ENCODE results near the gene KLHL29.
A peak's percentile ranks its signal among the peaks of the same experiment; 100 is the strongest.

KLHL29 gene

GRCh38 chr2:23351388-23352141, 33.4 kb upstream of the KLHL29 start:
- Histone ChIP-seq H3K4me3 (ENCODE audit: low read length in 2 of 2) (no peak overlapping the region), H3K36me3 (ENCODE audit: control insufficient read depth in 2 of 2, insufficient read depth in 2 of 2, low read length in 2 of 2) (no peaks in the 10 kb centered on the region), H3K4me1 (ENCODE audit: control insufficient read depth in 2 of 2, insufficient read depth in 2 of 2, low read length in 2 of 2) (no peaks in the 10 kb centered on the region), H3K27ac (ENCODE audit: low read depth in 2 of 2, low read length in 2 of 2) (no peak overlapping the region), H3K27me3 (ENCODE audit: control insufficient read depth in 2 of 2, insufficient read depth in 2 of 2, low read length in 2 of 2) (no peaks in the 10 kb centered on the region), H3K9me3 (ENCODE audit: control insufficient read depth in 2 of 2, low read length in 2 of 2) (no peaks in the 10 kb centered on the region), H3K9ac (ENCODE audit: low read depth in 1 of 2, low read length in 2 of 2) (peak overlapping the region in 1 of 2 donors; percentile 24)

- H3K27ac ChIP-seq (ENCODE audit: low read depth in 2 of 2, low read length in 2 of 2) = no peak overlapping the region
- H3K36me3 ChIP-seq (ENCODE audit: control insufficient read depth in 2 of 2, insufficient read depth in 2 of 2, low read length in 2 of 2) = no peaks in the 10 kb centered on the region
- no peaks in the 10 kb centered on the region for H3K4me1 ChIP-seq (ENCODE audit: control insufficient read depth in 2 of 2, insufficient read depth in 2 of 2, low read length in 2 of 2)
- no peaks in the 10 kb centered on the region for H3K27me3 ChIP-seq (ENCODE audit: control insufficient read depth in 2 of 2, insufficient read depth in 2 of 2, low read length in 2 of 2)
- H3K9me3 ChIP-seq (ENCODE audit: control insufficient read depth in 2 of 2, low read length in 2 of 2) = no peaks in the 10 kb centered on the region
- H3K4me3 ChIP-seq (ENCODE audit: low read length in 2 of 2) = no peak overlapping the region
- no peak overlapping the region for H3K9ac ChIP-seq (ENCODE audit: low read depth in 1 of 2, low read length in 2 of 2)
Measured at GRCh38 chr2:23354554-23354953, 30.4 kb upstream of the KLHL29 start.

GRCh38 chr2:23355001-23355400, 30.0 kb upstream of the KLHL29 start:
- H3K4me1 ChIP-seq (ENCODE audit: control insufficient read depth in 2 of 2, insufficient read depth in 2 of 2, low read length in 2 of 2) = no peaks in the 10 kb centered on the region
- no peaks in the 10 kb centered on the region for H3K27me3 ChIP-seq (ENCODE audit: control insufficient read depth in 2 of 2, insufficient read depth in 2 of 2, low read length in 2 of 2)
- no peaks in the 10 kb centered on the region for H3K9me3 ChIP-seq (ENCODE audit: control insufficient read depth in 2 of 2, low read length in 2 of 2)
- no peak overlapping the region for H3K27ac ChIP-seq (ENCODE audit: low read depth in 2 of 2, low read length in 2 of 2)
- no peak overlapping the region for H3K4me3 ChIP-seq (ENCODE audit: low read length in 2 of 2)
- H3K9ac ChIP-seq (ENCODE audit: low read depth in 1 of 2, low read length in 2 of 2) = no peak overlapping the region
- H3K36me3 ChIP-seq (ENCODE audit: control insufficient read depth in 2 of 2, insufficient read depth in 2 of 2, low read length in 2 of 2) = no peaks in the 10 kb centered on the region

GRCh38 chr2:23356711-23357110, 28.3 kb upstream of the KLHL29 start:
- no peak overlapping the region for H3K27ac ChIP-seq (ENCODE audit: low read depth in 2 of 2, low read length in 2 of 2)
- no peaks in the 10 kb centered on the region for H3K36me3 ChIP-seq (ENCODE audit: control insufficient read depth in 2 of 2, insufficient read depth in 2 of 2, low read length in 2 of 2)
- H3K27me3 ChIP-seq (ENCODE audit: control insufficient read depth in 2 of 2, insufficient read depth in 2 of 2, low read length in 2 of 2) = no peaks in the 10 kb centered on the region
- no peaks in the 10 kb centered on the region for H3K4me1 ChIP-seq (ENCODE audit: control insufficient read depth in 2 of 2, insufficient read depth in 2 of 2, low read length in 2 of 2)
- no peak overlapping the region for H3K4me3 ChIP-seq (ENCODE audit: low read length in 2 of 2)
- H3K9me3 ChIP-seq (ENCODE audit: control insufficient read depth in 2 of 2, low read length in 2 of 2) = no peaks in the 10 kb centered on the region
- no peak overlapping the region for H3K9ac ChIP-seq (ENCODE audit: low read depth in 1 of 2, low read length in 2 of 2)

GRCh38 chr2:23359631-23360567, 25.1 kb upstream of the KLHL29 start:
- Histone ChIP-seq H3K4me1 (ENCODE audit: control insufficient read depth in 2 of 2, insufficient read depth in 2 of 2, low read length in 2 of 2) (no peaks in the 10 kb centered on the region), H3K4me3 (ENCODE audit: low read length in 2 of 2) (no peak overlapping the region), H3K27ac (ENCODE audit: low read depth in 2 of 2, low read length in 2 of 2) (no peak overlapping the region), H3K27me3 (ENCODE audit: control insufficient read depth in 2 of 2, insufficient read depth in 2 of 2, low read length in 2 of 2) (peaks cover 0 to 3% of the 10 kb centered on the region in 2 donors), H3K9me3 (ENCODE audit: control insufficient read depth in 2 of 2, low read length in 2 of 2) (no peaks in the 10 kb centered on the region), H3K36me3 (ENCODE audit: control insufficient read depth in 2 of 2, insufficient read depth in 2 of 2, low read length in 2 of 2) (no peaks in the 10 kb centered on the region), H3K9ac (ENCODE audit: low read depth in 1 of 2, low read length in 2 of 2) (no peak overlapping the region)

GRCh38 chr2:23360571-23361125, 24.3 kb upstream of the KLHL29 start:
- no peaks in the 10 kb centered on the region for H3K4me1 ChIP-seq (ENCODE audit: control insufficient read depth in 2 of 2, insufficient read depth in 2 of 2, low read length in 2 of 2)
- H3K36me3 ChIP-seq (ENCODE audit: control insufficient read depth in 2 of 2, insufficient read depth in 2 of 2, low read length in 2 of 2) = no peaks in the 10 kb centered on the region
- no peak overlapping the region for H3K27ac ChIP-seq (ENCODE audit: low read depth in 2 of 2, low read length in 2 of 2)
- H3K9me3 ChIP-seq (ENCODE audit: control insufficient read depth in 2 of 2, low read length in 2 of 2) = no peaks in the 10 kb centered on the region
- H3K9ac ChIP-seq (ENCODE audit: low read depth in 1 of 2, low read length in 2 of 2) = no peak overlapping the region
- H3K27me3 ChIP-seq (ENCODE audit: control insufficient read depth in 2 of 2, insufficient read depth in 2 of 2, low read length in 2 of 2) = peaks cover 0 to 3% of the 10 kb centered on the region in 2 donors
- H3K4me3 ChIP-seq (ENCODE audit: low read length in 2 of 2) = no peak overlapping the region

GRCh38 chr2:23361152-23361551, 23.8 kb upstream of the KLHL29 start:
- Histone ChIP-seq H3K27me3 (ENCODE audit: control insufficient read depth in 2 of 2, insufficient read depth in 2 of 2, low read length in 2 of 2) (peaks cover 0 to 3% of the 10 kb centered on the region in 2 donors), H3K9me3 (ENCODE audit: control insufficient read depth in 2 of 2, low read length in 2 of 2) (no peaks in the 10 kb centered on the region), H3K4me3 (ENCODE audit: low read length in 2 of 2) (no peak overlapping the region), H3K36me3 (ENCODE audit: control insufficient read depth in 2 of 2, insufficient read depth in 2 of 2, low read length in 2 of 2) (no peaks in the 10 kb centered on the region), H3K9ac (ENCODE audit: low read depth in 1 of 2, low read length in 2 of 2) (no peak overlapping the region), H3K4me1 (ENCODE audit: control insufficient read depth in 2 of 2, insufficient read depth in 2 of 2, low read length in 2 of 2) (no peaks in the 10 kb centered on the region), H3K27ac (ENCODE audit: low read depth in 2 of 2, low read length in 2 of 2) (no peak overlapping the region)

GRCh38 chr2:23363268-23363667, 21.7 kb upstream of the KLHL29 start:
- Histone ChIP-seq H3K4me1 (ENCODE audit: control insufficient read depth in 2 of 2, insufficient read depth in 2 of 2, low read length in 2 of 2) (no peaks in the 10 kb centered on the region), H3K36me3 (ENCODE audit: control insufficient read depth in 2 of 2, insufficient read depth in 2 of 2, low read length in 2 of 2) (no peaks in the 10 kb centered on the region), H3K4me3 (ENCODE audit: low read length in 2 of 2) (no peak overlapping the region), H3K27ac (ENCODE audit: low read depth in 2 of 2, low read length in 2 of 2) (no peak overlapping the region), H3K9ac (ENCODE audit: low read depth in 1 of 2, low read length in 2 of 2) (no peak overlapping the region), H3K9me3 (ENCODE audit: control insufficient read depth in 2 of 2, low read length in 2 of 2) (no peaks in the 10 kb centered on the region), H3K27me3 (ENCODE audit: control insufficient read depth in 2 of 2, insufficient read depth in 2 of 2, low read length in 2 of 2) (peaks cover 0 to 3% of the 10 kb centered on the region in 2 donors)

- Histone ChIP-seq H3K4me3 (ENCODE audit: low read length in 2 of 2) (no peak overlapping the region), H3K4me1 (ENCODE audit: control insufficient read depth in 2 of 2, insufficient read depth in 2 of 2, low read length in 2 of 2) (no peaks in the 10 kb centered on the region), H3K9me3 (ENCODE audit: control insufficient read depth in 2 of 2, low read length in 2 of 2) (no peaks in the 10 kb centered on the region), H3K36me3 (ENCODE audit: control insufficient read depth in 2 of 2, insufficient read depth in 2 of 2, low read length in 2 of 2) (no peaks in the 10 kb centered on the region), H3K27me3 (ENCODE audit: control insufficient read depth in 2 of 2, insufficient read depth in 2 of 2, low read length in 2 of 2) (peaks cover 0 to 3% of the 10 kb centered on the region in 2 donors), H3K9ac (ENCODE audit: low read depth in 1 of 2, low read length in 2 of 2) (no peak overlapping the region), H3K27ac (ENCODE audit: low read depth in 2 of 2, low read length in 2 of 2) (no peak overlapping the region)
Measured at GRCh38 chr2:23363831-23364230, 21.1 kb upstream of the KLHL29 start.

GRCh38 chr2:23366720-23367119, 18.3 kb upstream of the KLHL29 start:
- no peaks in the 10 kb centered on the region for H3K9me3 ChIP-seq (ENCODE audit: control insufficient read depth in 2 of 2, low read length in 2 of 2)
- no peaks in the 10 kb centered on the region for H3K4me1 ChIP-seq (ENCODE audit: control insufficient read depth in 2 of 2, insufficient read depth in 2 of 2, low read length in 2 of 2)
- H3K27me3 ChIP-seq (ENCODE audit: control insufficient read depth in 2 of 2, insufficient read depth in 2 of 2, low read length in 2 of 2) = peaks cover 0 to 3% of the 10 kb centered on the region in 2 donors
- H3K9ac ChIP-seq (ENCODE audit: low read depth in 1 of 2, low read length in 2 of 2) = no peak overlapping the region
- no peak overlapping the region for H3K4me3 ChIP-seq (ENCODE audit: low read length in 2 of 2)
- no peaks in the 10 kb centered on the region for H3K36me3 ChIP-seq (ENCODE audit: control insufficient read depth in 2 of 2, insufficient read depth in 2 of 2, low read length in 2 of 2)
- H3K27ac ChIP-seq (ENCODE audit: low read depth in 2 of 2, low read length in 2 of 2) = no peak overlapping the region
